Keratinocyte (primary cell): ENCODE results near the gene SPAG6. TPM values are rescaled to one million over a fixed set of nuclear protein-coding genes. Genes with fewer than 3 reads are reported as not detected.
A peak's percentile ranks its signal among the peaks of the same experiment; 100 is the strongest.

Experiments used
- DNase-seq: peaks from one replicate; pipeline ENCODE4 v3.0.0-alpha.2; 2011; ENCODE audit warnings: low read depth, missing footprints, low spot score
- FAIRE-seq: peaks from 2 replicates; lab custom pipeline; 2011; peaks lifted over from hg19 to GRCh38; lab: Jason Lieb, UNC
- H2AFZ ChIP-seq: 2 replicates; pipeline ENCODE4 v1.6.0; 2012; ENCODE audit warnings: low read length, control low read depth, inconsistent platforms; ENCODE audit not compliant: control insufficient read depth
- H3K27ac ChIP-seq: 2 replicates; pipeline ENCODE4 v1.5.1; 2011; ENCODE audit warnings: low read length; ENCODE audit not compliant: control insufficient read depth, insufficient read depth
- H3K27me3 ChIP-seq: 3 replicates; pipeline ENCODE4 v1.6.0; 2011; ENCODE audit warnings: low read length; ENCODE audit not compliant: control insufficient read depth, insufficient read depth; ENCODE audit errors: extremely low read depth
- H3K36me3 ChIP-seq, 2 experiments: 2 replicates in 1 of 2; 3 replicates in 1 of 2; pipeline ENCODE4 v1.5.1; 2011; ENCODE audit warnings: low read length in 2 of 2, mild to moderate bottlenecking in 1 of 2; ENCODE audit not compliant: control insufficient read depth in 2 of 2, insufficient read depth in 2 of 2; ENCODE audit errors: extremely low read depth in 1 of 2
- H3K4me1 ChIP-seq: 3 replicates; pipeline ENCODE4 v1.5.1; 2011; ENCODE audit warnings: low read length; ENCODE audit not compliant: control insufficient read depth, insufficient read depth; ENCODE audit errors: extremely low read depth
- H3K4me2 ChIP-seq: 3 replicates; pipeline ENCODE4 v1.6.0; 2011; ENCODE audit warnings: low read depth, low read length; ENCODE audit not compliant: control insufficient read depth, insufficient read depth; ENCODE audit errors: extremely low read depth
- H3K4me3 ChIP-seq, 3 experiments: fragments of 200-600 bp in 1 of 3; sonication (generic) in 1 of 3; 2 replicates in 2 of 3; 3 replicates in 1 of 3; pipeline ENCODE4 v1.5.1; 2011 to 2016; ENCODE audit warnings: low read length in 3 of 3, mild to moderate bottlenecking in 3 of 3, control low read depth in 2 of 3, inconsistent platforms in 1 of 3, low read depth in 1 of 3, mixed read lengths in 1 of 3, mixed run types in 1 of 3, moderate library complexity in 1 of 3; ENCODE audit not compliant: control insufficient read depth in 2 of 3, insufficient read depth in 2 of 3; ENCODE audit errors: extremely low read depth in 1 of 3
- H3K79me2 ChIP-seq: 2 replicates; pipeline ENCODE4 v1.6.0; 2012; ENCODE audit warnings: low read length; ENCODE audit not compliant: control insufficient read depth, insufficient read depth
- H3K9ac ChIP-seq: 3 replicates; pipeline ENCODE4 v1.6.0; 2011; ENCODE audit warnings: low read length; ENCODE audit not compliant: control insufficient read depth, insufficient read depth; ENCODE audit errors: extremely low read depth
- H3K9me1 ChIP-seq: 3 replicates; pipeline ENCODE4 v1.6.0; 2011; ENCODE audit warnings: low read length; ENCODE audit not compliant: control insufficient read depth, insufficient read depth; ENCODE audit errors: extremely low read depth
- H3K9me3 ChIP-seq: 2 replicates; pipeline ENCODE4 v1.5.1; 2012; ENCODE audit warnings: low read depth, low read length; ENCODE audit not compliant: control insufficient read depth
- H4K20me1 ChIP-seq: 3 replicates; pipeline ENCODE4 v1.6.0; 2011; ENCODE audit warnings: low read length; ENCODE audit not compliant: control insufficient read depth, insufficient read depth; ENCODE audit errors: extremely low read depth
- CTCF ChIP-seq, 3 experiments: IDR thresholded peaks in 1 of 3; conservative IDR thresholded peaks in 1 of 3; optimal IDR thresholded peaks in 1 of 3; 2 replicates in 2 of 3; 3 replicates in 1 of 3; pipeline versions ENCODE3 to v1.5.1; 2011; ENCODE audit warnings: low read length in 3 of 3, mild to moderate bottlenecking in 3 of 3, moderate library complexity in 2 of 3, control low read depth in 1 of 3, inconsistent platforms in 1 of 3; ENCODE audit not compliant: insufficient read depth in 2 of 3; ENCODE audit errors: extremely low read depth in 1 of 3
- EZH2 ChIP-seq: IDR thresholded peaks from one replicate; pipeline ENCODE4 v1.6.1; 2012; ENCODE audit warnings: inconsistent platforms, mild to moderate bottlenecking, low read length, moderate library complexity
- dilution Hi-C: fragments of 300-500 bp; cut with MboI; formaldehyde crosslinking; loops from one replicate; pipeline ENCODE4 v1.7.0; 2020; ENCODE audit warnings: low sequenced_read_pairs; ENCODE audit not compliant: extremely low pct_ligation_motif_present
- polyA plus RNA-seq, 5 experiments: library from polyadenylated mRNA; depleted of rRNA in 3 of 5; stranded (reverse) in 3 of 5; stranded (forward) in 1 of 5; unstranded in 1 of 5; fragments of >200 nt; gene quantifications; 1 replicate in 1 of 5; 2 replicates in 3 of 5; 3 replicates in 1 of 5; pipeline versions ENCODE4 v1.2.1 to v1.2.3, GENCODE V29; 2011 to 2012; ENCODE audit warnings: missing spikeins in 2 of 5, low read depth in 1 of 5, low replicate concordance in 1 of 5

The SPAG6 gene
- polyA plus RNA-seq, 1 donor (not counting 4 experiments of a cell fraction or from before 2014, with no cell fraction given): not detected

- no peak for TF ChIP-seq EZH2
- no peak for TF ChIP-seq CTCF (optimal IDR thresholded peaks at IDR 0.05 in 1 of 3, IDR thresholded peaks at IDR 0.05 in 1 of 3, conservative IDR thresholded peaks at IDR 0.05 in 1 of 3; ENCODE audit: extremely low read depth in 1 of 3, insufficient read depth in 2 of 3, low read length in 3 of 3)
- Histone ChIP-seq H3K9me1 (no peaks in the 10 kb centered on the region), H3K4me2 (no peak overlapping the region), H3K9ac (no peak overlapping the region), H3K27me3 (no peaks in the 10 kb centered on the region), H2AFZ (no peak overlapping the region), H3K4me1 (peaks cover 36% of the 10 kb centered on the region), H4K20me1 (no peaks in the 10 kb centered on the region), H3K36me3 (no peaks in the 10 kb centered on the region), H3K9me3 (no peaks in the 10 kb centered on the region), H3K79me2 (no peaks in the 10 kb centered on the region), H3K27ac (no peak overlapping the region), H3K4me3 (no peak overlapping the region)
- dilution Hi-C loops: no loop called here
- DNase-seq (no peak), FAIRE-seq (no peak)
Measured at GRCh38 chr10:22426653-22427052, 81.4 kb downstream of the SPAG6 start.

- Histone ChIP-seq H3K9ac (no peak overlapping the region), H3K27ac (no peak overlapping the region), H3K79me2 (no peaks in the 10 kb centered on the region), H4K20me1 (no peaks in the 10 kb centered on the region), H2AFZ (no peak overlapping the region), H3K4me1 (peaks cover 36% of the 10 kb centered on the region), H3K9me3 (no peaks in the 10 kb centered on the region), H3K27me3 (no peaks in the 10 kb centered on the region), H3K9me1 (no peaks in the 10 kb centered on the region), H3K4me3 (no peak overlapping the region), H3K36me3 (no peaks in the 10 kb centered on the region), H3K4me2 (peak overlapping the region; percentile 69)
- FAIRE-seq (no peak), DNase-seq (no peak)
- dilution Hi-C loops: no loop called here
- no peak for TF ChIP-seq EZH2
- TF ChIP-seq CTCF (optimal IDR thresholded peaks at IDR 0.05 in 1 of 3, IDR thresholded peaks at IDR 0.05 in 1 of 3, conservative IDR thresholded peaks at IDR 0.05 in 1 of 3; ENCODE audit: extremely low read depth in 1 of 3, insufficient read depth in 2 of 3, low read length in 3 of 3): no peak
Measured at GRCh38 chr10:22427101-22427500, 81.8 kb downstream of the SPAG6 start.
